Measurements from ENCODE around the gene KMT2E. TPM values are rescaled to one million over a fixed set of nuclear protein-coding genes. Genes with fewer than 3 reads are reported as not detected.
"Not testable (repeated sequence)": the region's sequence is repeated elsewhere in the genome, so short reads cannot be mapped to it uniquely, and the experiment has no call there.

KMT2E gene
- total RNA-seq, 1 donor from 2014 or later: 107 TPM

- Mint-ChIP-seq H3K27me3 (no peaks in the 10 kb centered on the region), H3K27ac (peak overlapping the region; percentile 99), H3K9me3 (ENCODE audit: low read depth) (no peaks in the 10 kb centered on the region), H3K36me3 (ENCODE audit: insufficient read depth) (no peaks in the 10 kb centered on the region), H3K4me3 (ENCODE audit: low read depth) (peak overlapping the region; percentile 93), H3K4me1 (ENCODE audit: low read depth) (peaks cover 75% of the 10 kb centered on the region)
- TF ChIP-seq CTCF (IDR thresholded peaks at IDR 0.05; ENCODE audit: unreplicated experiment): no peak
- DNase-seq (ENCODE audit: low spot score, unreplicated experiment): no peak
Observed at GRCh38 chr7:104983076-104983577, 30.9 kb upstream of the KMT2E start.

- Mint-ChIP-seq H3K4me1 (ENCODE audit: low read depth) (peaks cover 72% of the 10 kb centered on the region), H3K27ac (peak overlapping the region; percentile 99), H3K36me3 (ENCODE audit: insufficient read depth) (no peaks in the 10 kb centered on the region), H3K27me3 (no peaks in the 10 kb centered on the region), H3K4me3 (ENCODE audit: low read depth) (peak overlapping the region; percentile 93), H3K9me3 (ENCODE audit: low read depth) (no peaks in the 10 kb centered on the region)
- peak; percentile 41 for DNase-seq (ENCODE audit: low spot score, unreplicated experiment)
- peak; percentile 48 for TF ChIP-seq CTCF (IDR thresholded peaks at IDR 0.05; ENCODE audit: unreplicated experiment)
Observed at GRCh38 chr7:104983578-104984539, 30.1 kb upstream of the KMT2E start.

GRCh38 chr7:104984585-104985258, 29.3 kb upstream of the KMT2E start:
- no peaks in the 10 kb centered on the region for H3K27me3 Mint-ChIP-seq
- peaks cover 64% of the 10 kb centered on the region for H3K4me1 Mint-ChIP-seq (ENCODE audit: low read depth)
- peak overlapping the region; percentile 93 for H3K4me3 Mint-ChIP-seq (ENCODE audit: low read depth)
- H3K9me3 Mint-ChIP-seq (ENCODE audit: low read depth): no peaks in the 10 kb centered on the region
- no peaks in the 10 kb centered on the region for H3K36me3 Mint-ChIP-seq (ENCODE audit: insufficient read depth)
- TF ChIP-seq CTCF (IDR thresholded peaks at IDR 0.05; ENCODE audit: unreplicated experiment): no peak
- H3K27ac Mint-ChIP-seq: peak overlapping the region; percentile 99
- DNase-seq (ENCODE audit: low spot score, unreplicated experiment): no peak

- H3K9me3 Mint-ChIP-seq (ENCODE audit: low read depth): no peaks in the 10 kb centered on the region
- peaks cover 2% of the 10 kb centered on the region for H3K36me3 Mint-ChIP-seq (ENCODE audit: insufficient read depth)
- TF ChIP-seq CTCF (IDR thresholded peaks at IDR 0.05; ENCODE audit: unreplicated experiment): no peak
- H3K4me3 Mint-ChIP-seq (ENCODE audit: low read depth): no peak overlapping the region
- H3K27ac Mint-ChIP-seq: peak overlapping the region; percentile 99
- no peaks in the 10 kb centered on the region for H3K27me3 Mint-ChIP-seq
- H3K4me1 Mint-ChIP-seq (ENCODE audit: low read depth): peaks cover 59% of the 10 kb centered on the region
- DNase-seq (ENCODE audit: low spot score, unreplicated experiment): no peak
Observed at GRCh38 chr7:104985259-104985617, 28.8 kb upstream of the KMT2E start.

- H3K27ac Mint-ChIP-seq: peak overlapping the region; percentile 71
- peaks cover 53% of the 10 kb centered on the region for H3K4me1 Mint-ChIP-seq (ENCODE audit: low read depth)
- no peaks in the 10 kb centered on the region for H3K9me3 Mint-ChIP-seq (ENCODE audit: low read depth)
- peaks cover 4% of the 10 kb centered on the region for H3K36me3 Mint-ChIP-seq (ENCODE audit: insufficient read depth)
- no peak for DNase-seq (ENCODE audit: low spot score, unreplicated experiment)
- no peaks in the 10 kb centered on the region for H3K27me3 Mint-ChIP-seq
- no peak for TF ChIP-seq CTCF (IDR thresholded peaks at IDR 0.05; ENCODE audit: unreplicated experiment)
- no peak overlapping the region for H3K4me3 Mint-ChIP-seq (ENCODE audit: low read depth)
Observed at GRCh38 chr7:104986628-104987259, 27.3 kb upstream of the KMT2E start.

GRCh38 chr7:104987403-104987802, 26.6 kb upstream of the KMT2E start:
- not testable (repeated sequence) for H3K4me3 Mint-ChIP-seq (ENCODE audit: low read depth); H3K36me3 Mint-ChIP-seq (ENCODE audit: insufficient read depth); DNase-seq (ENCODE audit: low spot score, unreplicated experiment); H3K27me3 Mint-ChIP-seq; H3K9me3 Mint-ChIP-seq (ENCODE audit: low read depth)
- Mint-ChIP-seq H3K27ac (peak overlapping the region; percentile 64), H3K4me1 (ENCODE audit: low read depth) (peaks cover 48% of the 10 kb centered on the region)
